ENCODE measurements around the gene KRT37.

Gene KRT37

GRCh38 chr17:41424111-41424635, at the start of gene KRT37:
KRT37 (minus strand) TSS chr17:41424585; CDS start chr17:41424523, 62 bp downstream.
- no peak for DNase-seq (ENCODE audit: low read depth, low spot score)
- no peak within 1 kb of the TSS for H3K27ac ChIP-seq

DNA sequence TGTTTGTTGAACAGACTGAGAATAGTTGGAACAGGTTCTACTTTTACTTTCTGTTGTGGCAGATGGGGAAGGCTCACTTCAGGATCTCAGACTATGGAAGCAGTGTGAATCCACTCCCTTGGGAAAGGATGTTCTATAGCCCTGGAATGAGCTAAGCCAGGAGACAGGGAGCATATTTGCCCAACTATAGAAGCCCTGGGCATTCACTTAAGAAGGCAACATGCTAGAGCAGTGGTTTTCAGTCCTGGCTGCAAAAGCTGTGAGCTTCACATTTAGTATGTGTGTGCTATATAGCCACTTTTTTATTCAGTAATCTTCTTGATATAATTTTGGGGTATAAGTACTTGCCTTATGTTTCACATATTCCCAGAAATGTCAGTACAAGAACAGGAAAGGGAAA, 44.0 kb upstream of the KRT37 start:
- no peak overlapping the region for H3K27ac ChIP-seq
- DNase-seq (ENCODE audit: low read depth, low spot score): no peak

GRCh38 chr17:41467561-41467960, 43.2 kb upstream of the KRT37 start:
- H3K27ac ChIP-seq: no peak overlapping the region
- DNase-seq (ENCODE audit: low read depth, low spot score): no peak

DNA sequence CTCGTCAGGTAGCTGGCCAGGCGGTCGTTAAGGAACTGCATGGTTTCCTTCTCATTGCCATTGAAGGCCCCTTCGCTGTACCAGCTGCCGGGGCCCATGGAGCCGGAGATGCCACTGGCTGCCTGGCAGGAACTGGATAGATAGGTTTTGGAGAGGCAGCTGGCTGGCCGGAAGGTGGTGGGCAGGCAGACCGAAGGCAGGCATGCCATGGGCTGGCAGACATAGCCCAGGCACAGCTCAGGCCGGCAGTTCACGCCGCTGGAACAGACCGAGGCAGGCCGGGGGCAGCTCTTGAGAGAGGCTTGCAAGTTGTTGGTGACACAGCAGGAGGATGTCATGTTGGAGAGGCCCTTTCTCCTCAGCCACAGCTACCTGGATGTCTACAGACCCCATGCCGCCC, 42.6 kb upstream of the KRT37 start, which contains the start of gene KRT32:
KRT32 (minus strand) TSS at position 399 of the 400 bp plus-strand sequence; CDS start at position 338, 61 bp downstream.
- no peak for DNase-seq (ENCODE audit: low read depth, low spot score)
- no peak within 1 kb of the TSS for H3K27ac ChIP-seq

GRCh38 chr17:41464682-41465081, 40.3 kb upstream of the KRT37 start:
- peak; percentile 87 for DNase-seq (ENCODE audit: low read depth, low spot score)
- no peak overlapping the region for H3K27ac ChIP-seq

DNA sequence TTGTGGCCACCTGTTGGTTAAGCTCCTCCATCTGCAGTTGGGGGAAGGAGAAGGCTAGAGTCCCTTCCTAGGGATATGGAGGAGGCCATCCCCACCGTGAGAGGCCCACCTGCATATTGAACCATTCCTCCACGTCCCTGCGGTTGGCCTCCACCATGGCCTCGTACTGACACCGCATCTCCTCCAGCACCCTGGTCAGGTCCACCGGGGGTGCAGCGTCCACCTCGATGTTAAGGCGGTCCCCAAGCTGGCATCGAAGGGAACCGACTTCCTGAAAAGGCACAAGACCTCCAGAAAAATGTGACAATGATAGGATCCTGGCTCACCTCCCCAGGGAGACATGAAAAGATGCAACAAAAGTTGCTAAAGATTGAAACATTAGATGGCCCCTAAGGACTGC, 39.8 kb upstream of the KRT37 start:
- DNase-seq (ENCODE audit: low read depth, low spot score): no peak
- no peak overlapping the region for H3K27ac ChIP-seq

DNA sequence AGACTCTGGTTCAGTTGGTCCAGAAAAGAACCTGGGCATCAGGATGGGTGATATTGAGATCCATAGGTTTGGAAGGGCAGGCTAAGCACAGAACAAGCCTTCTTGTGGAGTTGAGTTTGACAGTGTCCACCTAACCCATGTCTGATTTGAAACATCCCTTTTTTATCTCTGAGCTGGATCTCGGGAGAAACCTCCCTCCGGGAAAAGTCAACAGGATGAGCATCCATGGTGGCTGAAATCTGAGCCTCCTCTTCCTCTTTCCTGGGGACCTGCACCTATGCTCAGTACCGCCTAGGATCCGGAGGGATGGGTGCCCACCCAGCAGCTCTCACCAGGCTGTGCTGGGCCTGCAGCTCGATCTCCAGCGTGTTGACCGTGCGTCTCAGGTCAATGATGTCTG, 39.4 kb upstream of the KRT37 start:
- H3K27ac ChIP-seq: no peak overlapping the region
- no peak for DNase-seq (ENCODE audit: low read depth, low spot score)

DNA sequence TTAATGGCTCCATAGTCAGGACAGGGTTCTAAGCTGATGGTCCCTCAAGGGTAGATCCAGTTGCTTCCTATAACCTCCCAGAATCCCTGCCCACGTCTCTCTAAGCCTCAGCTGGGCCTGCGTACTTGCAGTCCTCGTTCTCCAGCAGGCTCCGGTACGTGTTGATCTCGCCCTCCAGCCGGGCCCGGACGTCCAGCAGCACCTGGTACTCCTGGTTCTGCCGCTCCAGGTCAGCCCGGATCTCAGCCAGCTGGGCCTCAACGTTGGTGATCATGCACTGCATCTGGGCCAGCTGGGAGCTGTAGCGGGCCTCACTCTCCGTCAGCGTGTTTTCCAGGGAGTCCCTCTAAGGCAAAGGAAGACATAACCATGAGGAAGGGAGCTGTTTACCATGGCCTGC, 38.3 kb upstream of the KRT37 start:
- DNase-seq (ENCODE audit: low read depth, low spot score): no peak
- H3K27ac ChIP-seq: no peak overlapping the region

DNA sequence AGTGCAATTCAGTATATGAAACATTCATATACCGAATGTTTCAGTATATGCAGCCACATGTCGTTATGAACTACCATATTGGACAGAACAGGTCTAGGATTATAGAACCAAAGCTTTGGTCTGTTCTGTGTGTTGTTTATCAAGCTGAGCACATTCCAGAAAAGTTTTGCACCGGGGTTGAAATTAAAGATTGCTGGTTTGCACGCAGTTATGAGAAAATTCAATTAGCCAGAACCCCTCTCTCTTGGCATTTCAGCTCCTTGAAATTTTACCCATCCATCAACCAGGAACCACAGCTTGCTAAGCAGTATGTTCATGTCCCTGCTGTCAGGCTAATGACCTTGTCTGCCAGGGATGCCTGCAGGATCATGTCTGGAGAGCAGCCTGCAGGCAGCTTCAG, 33.3 kb upstream of the KRT37 start:
- no peak overlapping the region for H3K27ac ChIP-seq
- DNase-seq (ENCODE audit: low read depth, low spot score): no peak

DNA sequence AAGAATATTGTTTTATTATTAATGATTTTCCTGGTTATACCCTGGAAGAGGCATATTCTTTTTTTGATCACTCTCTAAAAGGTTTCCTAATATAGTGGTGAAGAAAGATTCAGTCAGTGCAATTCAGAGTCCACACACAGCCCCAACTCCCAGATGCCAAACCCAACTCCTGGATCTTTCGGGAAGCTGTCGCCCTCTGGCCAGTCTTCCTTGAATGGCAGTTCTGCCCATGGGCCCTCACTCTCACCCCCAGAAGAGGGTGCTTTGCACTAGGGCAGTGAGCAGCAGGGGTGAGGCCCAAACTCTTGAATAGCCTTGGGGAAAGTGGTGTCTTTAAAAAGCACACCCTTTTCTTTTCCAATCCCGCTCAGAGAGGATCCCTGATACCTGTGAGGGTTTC, 31.8 kb upstream of the KRT37 start:
- no peak overlapping the region for H3K27ac ChIP-seq
- DNase-seq (ENCODE audit: low read depth, low spot score): no peak

- no peak overlapping the region for H3K27ac ChIP-seq
- no peak for DNase-seq (ENCODE audit: low read depth, low spot score)
These were observed 30.9 kb upstream of the KRT37 start for GRCh38 chr17:41455236-41455635.

- DNase-seq (ENCODE audit: low read depth, low spot score): no peak
- H3K27ac ChIP-seq: no peak overlapping the region
These were observed 28.7 kb upstream of the KRT37 start for GRCh38 chr17:41453066-41453465.

GRCh38 chr17:41452281-41452680, 27.9 kb upstream of the KRT37 start:
- DNase-seq (ENCODE audit: low read depth, low spot score): no peak
- H3K27ac ChIP-seq: no peak overlapping the region

GRCh38 chr17:41451154-41451728, 26.9 kb upstream of the KRT37 start:
- H3K27ac ChIP-seq: no peak overlapping the region
- no peak for DNase-seq (ENCODE audit: low read depth, low spot score)

- DNase-seq (ENCODE audit: low read depth, low spot score): no peak
- no peak overlapping the region for H3K27ac ChIP-seq
These were observed 24.6 kb upstream of the KRT37 start for GRCh38 chr17:41449008-41449407.

DNA sequence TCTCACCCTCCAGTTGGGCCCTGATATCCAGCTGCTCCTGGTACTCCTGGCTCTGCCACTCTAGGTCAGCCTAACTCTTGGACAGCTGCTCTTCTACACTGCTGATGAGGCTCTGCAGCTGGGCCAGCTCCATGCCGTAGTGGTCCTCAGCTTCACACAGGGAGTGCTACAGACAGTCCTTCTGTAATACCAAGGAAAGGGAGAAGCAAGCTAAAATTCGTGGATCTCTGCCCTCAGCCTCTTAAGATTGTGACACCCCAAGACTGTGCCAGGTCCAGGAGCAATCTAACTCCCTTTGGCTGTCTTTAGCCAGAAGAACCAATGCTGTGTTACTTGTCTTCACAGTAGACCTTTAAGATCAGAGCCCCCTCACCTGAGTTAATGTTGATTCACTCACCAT, 24.1 kb upstream of the KRT37 start:
- no peak for DNase-seq (ENCODE audit: low read depth, low spot score)

GRCh38 chr17:41446806-41447205, 22.4 kb upstream of the KRT37 start:
- DNase-seq (ENCODE audit: low read depth, low spot score): no peak
- no peak overlapping the region for H3K27ac ChIP-seq

More for the DNA sequence above, 24.1 kb upstream of the KRT37 start:
- H3K27ac ChIP-seq: no peak overlapping the region

DNA sequence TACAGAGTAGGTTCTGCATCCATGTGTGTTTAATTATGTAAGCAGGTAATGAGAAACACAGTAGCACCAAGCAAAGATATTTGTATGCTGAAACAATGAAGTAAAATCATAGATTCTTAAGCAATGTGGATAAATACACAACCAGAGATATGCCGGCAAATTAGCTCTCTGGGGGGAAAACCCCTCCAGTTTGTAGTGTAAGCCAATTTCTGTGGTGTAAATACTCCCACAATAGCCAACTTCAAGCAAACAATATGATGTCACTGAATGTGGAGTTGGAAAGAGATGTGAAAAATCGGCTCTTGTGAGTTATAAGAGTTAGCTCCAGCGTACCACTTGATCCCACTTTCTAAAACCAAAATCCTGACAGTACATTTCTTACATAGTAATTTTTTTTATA, 20.3 kb upstream of the KRT37 start:
- DNase-seq (ENCODE audit: low read depth, low spot score): no peak

DNA sequence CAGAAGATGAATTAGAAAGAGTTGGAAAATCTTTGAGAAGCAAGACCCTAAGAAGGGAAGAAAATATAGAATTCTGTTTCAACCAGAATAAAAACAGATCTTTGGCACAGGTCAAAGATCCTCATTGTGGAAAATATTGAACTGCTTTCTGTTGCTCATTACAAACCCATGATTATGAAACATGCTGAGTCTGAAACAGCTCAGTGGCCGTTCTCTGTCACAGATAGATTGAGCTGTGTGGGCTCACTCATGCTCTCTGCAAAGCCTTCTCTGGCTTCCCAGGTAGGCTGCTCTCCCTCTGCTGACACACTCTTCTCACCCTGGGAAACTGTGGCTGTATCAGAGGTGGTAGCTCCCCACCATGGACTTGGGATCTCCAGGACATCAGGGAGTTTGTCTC, 19.8 kb upstream of the KRT37 start:
- no peak overlapping the region for H3K27ac ChIP-seq
- DNase-seq (ENCODE audit: low read depth, low spot score): no peak

More for the DNA sequence above, 20.3 kb upstream of the KRT37 start:
- no peak overlapping the region for H3K27ac ChIP-seq

GRCh38 chr17:41442739-41443138, 18.4 kb upstream of the KRT37 start:
- no peak for DNase-seq (ENCODE audit: low read depth, low spot score)

GRCh38 chr17:41440531-41441033, 16.2 kb upstream of the KRT37 start, which contains the start of gene KRT38:
KRT38 (minus strand) TSS chr17:41440983; CDS start chr17:41440921, 62 bp downstream.
- no peak for DNase-seq (ENCODE audit: low read depth, low spot score)
- H3K27ac ChIP-seq: no peak within 1 kb of the TSS

More at GRCh38 chr17:41442739-41443138, 18.4 kb upstream of the KRT37 start:
- no peak overlapping the region for H3K27ac ChIP-seq

DNA sequence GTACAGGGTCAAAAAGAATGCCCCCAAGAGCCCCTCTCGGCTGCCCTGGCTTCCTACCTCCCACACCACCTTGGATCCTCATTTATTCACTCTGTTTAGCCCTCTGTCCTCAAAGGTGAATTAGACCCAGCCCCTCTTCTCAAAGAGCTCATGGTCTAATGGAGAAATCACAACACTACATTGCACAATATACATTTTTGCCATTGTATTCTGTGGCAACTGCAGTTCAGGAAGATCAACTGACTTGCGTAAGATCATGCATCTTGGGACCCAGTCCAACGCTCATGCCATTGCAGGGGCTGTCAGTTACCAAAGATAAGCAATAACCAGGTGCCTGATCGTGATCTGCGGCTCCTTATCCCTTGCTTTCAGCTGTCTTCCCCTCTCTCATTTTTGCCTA, 15.0 kb upstream of the KRT37 start:
- DNase-seq (ENCODE audit: low read depth, low spot score): no peak
- no peak overlapping the region for H3K27ac ChIP-seq

Measured in epithelial cell of prostate (primary cell).